AG09319 (cell line): ENCODE data around the gene MKNK1.

Experiments
- DNase-seq: peaks from one replicate; pipeline ENCODE4 v3.0.0-alpha.2; 2010; ENCODE audit warnings: low read depth; ENCODE audit errors: extremely low read depth
- CTCF ChIP-seq: IDR thresholded peaks from 2 replicates; pipeline ENCODE4 v1.5.1; 2011; ENCODE audit warnings: low read depth, mild to moderate bottlenecking, inconsistent platforms, low read length, moderate library complexity

The MKNK1 gene

DNA sequence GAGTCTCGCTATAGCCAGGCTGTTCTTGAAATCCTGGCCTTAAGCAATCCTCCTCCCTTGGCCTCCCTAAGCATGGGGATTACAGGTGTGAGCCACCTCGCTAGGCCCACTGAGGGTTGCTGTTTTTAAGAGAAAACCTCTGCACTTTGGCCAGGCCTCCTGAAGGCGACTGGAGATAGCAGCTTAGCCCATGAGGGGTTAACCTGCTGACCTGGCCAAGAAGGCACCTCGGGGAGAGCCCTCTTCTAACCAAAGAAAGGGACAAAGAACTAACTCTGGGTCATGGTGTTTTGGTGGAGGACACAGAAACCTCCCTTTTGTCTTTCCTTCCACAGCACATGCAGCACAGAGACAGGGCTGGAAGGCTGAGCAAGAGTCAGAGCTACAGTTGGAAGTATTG is 35.0 kb downstream of the MKNK1 start:
- TF ChIP-seq CTCF: no peak
- DNase-seq: no peak

- no peak for TF ChIP-seq CTCF
- DNase-seq: no peak
Measured at GRCh38 chr1:46568461-46568891, 35.6 kb downstream of the MKNK1 start.

GRCh38 chr1:46563341-46563740 is 40.7 kb downstream of the MKNK1 start:
- no peak for TF ChIP-seq CTCF
- DNase-seq: no peak

GRCh38 chr1:46562498-46562897 is 41.6 kb downstream of the MKNK1 start:
- no peak for TF ChIP-seq CTCF
- no peak for DNase-seq

- TF ChIP-seq CTCF: no peak
- DNase-seq: no peak
Measured at GRCh38 chr1:46558966-46559365, 45.1 kb downstream of the MKNK1 start.

GRCh38 chr1:46558141-46558963 is 45.7 kb downstream of the MKNK1 start:
- DNase-seq: no peak
- TF ChIP-seq CTCF: no peak

- DNase-seq: no peak
- no peak for TF ChIP-seq CTCF
Measured at GRCh38 chr1:46557403-46557802, 46.7 kb downstream of the MKNK1 start.
